ENCODE measurements around the gene MCUR1. TPM values are rescaled to one million over a fixed set of nuclear protein-coding genes. Genes with fewer than 3 reads are reported as not detected.

MCUR1 gene
- polyA plus RNA-seq, 2 of the 4 experiments (the other 2 are of a cell fraction), result 11.6 to 15.6 TPM

GRCh38 chr6:13848522-13849150 lies 34.3 kb upstream of the MCUR1 start:
- Histone ChIP-seq H3K4me3 (no peak overlapping the region), H3K4me1 (no peaks in the 10 kb centered on the region), H3K27ac (no peak overlapping the region), H3K9me3 (no peaks in the 10 kb centered on the region), H3K4me2 (no peak overlapping the region)
- ChIA-PET CTCF (no interaction called here), POLR2A (no interaction called here)
- no peak for DNase-seq (ENCODE audit: low read depth in 1 of 2, low spot score in 1 of 2)
- 90% methylated on average over 5 of the region's 5 CpGs for WGBS (ENCODE audit: missing lambda C conversion rate)
- TF ChIP-seq ZC3H11A (IDR thresholded peaks at IDR 0.05) (no peak), EHMT2 (IDR thresholded peaks at IDR 0.05; ENCODE audit: low read depth) (no peak), EP300 (IDR thresholded peaks at IDR 0.05) (no peak), USF2 (IDR thresholded peaks at IDR 0.05) (no peak), BHLHE40 (IDR thresholded peaks at IDR 0.05; ENCODE audit: low read depth, low read length) (no peak), SREBF2 (IDR thresholded peaks at IDR 0.05) (no peak), CBX8 (IDR thresholded peaks at IDR 0.05) (no peak), CBX2 (IDR thresholded peaks at IDR 0.05; ENCODE audit: borderline replicate concordance, low read depth) (no peak), TFCP2L1 (CRISPR knock-in tag; IDR thresholded peaks at IDR 0.05) (no peak), HMGXB4 (CRISPR knock-in tag; IDR thresholded peaks at IDR 0.05; ENCODE audit: borderline replicate concordance) (no peak)
- TF ChIP-seq, protein P1, sequence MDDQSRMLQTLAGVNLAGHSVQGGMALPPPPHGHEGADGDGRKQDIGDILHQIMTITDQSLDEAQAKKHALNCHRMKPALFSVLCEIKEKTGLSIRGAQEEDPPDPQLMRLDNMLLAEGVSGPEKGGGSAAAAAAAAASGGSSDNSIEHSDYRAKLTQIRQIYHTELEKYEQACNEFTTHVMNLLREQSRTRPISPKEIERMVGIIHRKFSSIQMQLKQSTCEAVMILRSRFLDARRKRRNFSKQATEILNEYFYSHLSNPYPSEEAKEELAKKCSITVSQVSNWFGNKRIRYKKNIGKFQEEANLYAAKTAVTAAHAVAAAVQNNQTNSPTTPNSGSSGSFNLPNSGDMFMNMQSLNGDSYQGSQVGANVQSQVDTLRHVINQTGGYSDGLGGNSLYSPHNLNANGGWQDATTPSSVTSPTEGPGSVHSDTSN (IDR thresholded peaks at IDR 0.05), result no peak
- no peak for FAIRE-seq
- no peak for ATAC-seq

DNA sequence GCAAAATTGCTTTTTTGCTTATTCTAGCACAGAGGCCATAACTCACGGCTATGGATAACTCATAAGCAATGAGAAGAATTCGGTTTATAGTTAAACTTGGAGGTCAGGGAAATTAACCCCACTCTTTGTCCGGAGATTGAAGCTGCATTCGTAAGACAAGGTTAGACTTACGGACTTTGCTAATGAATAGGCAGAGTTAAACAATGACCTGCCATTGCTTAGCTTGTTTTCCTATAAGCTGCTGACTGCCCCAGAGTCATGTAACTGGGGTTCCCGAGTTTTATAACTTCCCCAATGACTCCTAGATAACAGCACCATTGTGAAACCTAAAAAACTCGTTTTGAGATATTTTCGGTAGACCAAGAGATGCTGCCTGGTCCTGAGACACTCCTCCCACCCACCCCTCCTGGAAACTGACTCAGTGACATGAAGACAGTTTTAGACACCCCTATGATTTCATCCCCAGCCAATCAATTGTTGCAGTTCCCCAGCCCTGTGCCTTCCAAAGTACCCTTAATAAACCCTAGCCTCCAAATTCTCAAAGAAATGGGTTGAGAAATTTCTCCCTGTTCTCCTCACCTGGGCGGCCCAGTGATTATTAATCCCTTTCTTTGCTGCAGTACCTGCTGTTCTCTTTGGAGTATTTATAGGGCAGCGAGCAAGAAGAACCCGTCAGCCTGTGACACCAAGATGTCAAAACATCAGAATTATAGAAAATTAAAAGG lies 33.1 kb upstream of the MCUR1 start:
- H3K9me3 ChIP-seq, result no peaks in the 10 kb centered on the region
- WGBS (ENCODE audit: missing lambda C conversion rate), result 61% methylated on average over 11 of the region's 11 CpGs
- no peaks in the 10 kb centered on the region for H3K4me1 ChIP-seq
- no peak overlapping the region for H3K27ac ChIP-seq
- no peak overlapping the region for H3K4me2 ChIP-seq
- TF ChIP-seq CEBPB (IDR thresholded peaks at IDR 0.05), result no peak
- no peak for TF ChIP-seq HDAC2 (IDR thresholded peaks at IDR 0.05)
- TF ChIP-seq SMC3 (IDR thresholded peaks at IDR 0.05), result no peak
- TF ChIP-seq RARB (CRISPR knock-in tag; IDR thresholded peaks at IDR 0.05), result no peak
- no peak for TF ChIP-seq EHF (CRISPR knock-in tag; IDR thresholded peaks at IDR 0.05)
- no peak for TF ChIP-seq JUN (IDR thresholded peaks at IDR 0.05)
- TF ChIP-seq POLR2AphosphoS2 (conservative IDR thresholded peaks at IDR 0.05; ENCODE audit: low read length), result no peak
- TF ChIP-seq NFE2L2 (conservative IDR thresholded peaks at IDR 0.05; ENCODE audit: low read length), result no peak
- TF ChIP-seq NPAS2 (CRISPR knock-in tag; IDR thresholded peaks at IDR 0.05; ENCODE audit: borderline replicate concordance), result no peak
- no peak for TF ChIP-seq ZC3H11A (IDR thresholded peaks at IDR 0.05)
- no peak for TF ChIP-seq POLR2A (IDR thresholded peaks at IDR 0.05; ENCODE audit: low read length)
- no peak for TF ChIP-seq NR3C1 (IDR thresholded peaks at IDR 0.05)
- TF ChIP-seq HMGXB4 (CRISPR knock-in tag; IDR thresholded peaks at IDR 0.05; ENCODE audit: borderline replicate concordance), result no peak
- no peak for TF ChIP-seq JUNB (IDR thresholded peaks at IDR 0.05)
- TF ChIP-seq, protein P1 (IDR thresholded peaks at IDR 0.05), result no peak
- no peak for TF ChIP-seq KDM1A (IDR thresholded peaks at IDR 0.05; ENCODE audit: low read depth)
- no peak for TF ChIP-seq PHF8 (IDR thresholded peaks at IDR 0.05; ENCODE audit: borderline replicate concordance, low read depth)
- no peak for TF ChIP-seq RAD21 (conservative IDR thresholded peaks at IDR 0.05 in 1 of 2, IDR thresholded peaks at IDR 0.05 in 1 of 2)
- POLR2A ChIA-PET, result no interaction called here
- DNase-seq (ENCODE audit: low read depth in 1 of 2, low spot score in 1 of 2) (no peak), ATAC-seq (no peak), FAIRE-seq (no peak)
- CTCF ChIA-PET, result interaction anchor here (0.7 kb wide), 1 partner anchor 56 kb away, joined by 4 read pairs; no protein-coding TSS in a partner anchor
- H3K4me3 ChIP-seq, result no peak overlapping the region

Data from A549 (cell line).